Measurements from ENCODE around the gene CBLB.
"Not testable (repeated sequence)": the region's sequence is repeated elsewhere in the genome, so short reads cannot be mapped to it uniquely, and the experiment has no call there.

Gene CBLB

DNA sequence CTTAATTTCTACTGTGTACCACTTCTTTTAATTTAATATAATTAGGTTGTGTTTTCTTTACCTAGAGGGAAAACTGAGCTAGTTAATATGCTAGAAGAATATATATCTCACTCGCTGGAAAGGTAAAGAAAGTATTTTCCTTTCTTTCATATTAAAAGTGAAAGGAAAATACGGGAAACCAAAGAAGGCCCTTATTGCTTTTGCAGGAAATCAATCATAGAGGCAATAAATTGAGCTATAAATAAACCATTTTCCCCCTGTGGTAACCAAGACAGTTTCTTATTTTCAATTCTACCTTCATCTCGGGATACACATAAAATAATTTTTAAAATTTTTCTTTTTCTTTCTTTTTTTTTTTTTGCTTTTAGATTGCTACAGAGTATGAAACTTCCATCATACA, 101.6 kb downstream of the CBLB start:
- H3K4me1 Mint-ChIP-seq: peaks cover 49% of the 10 kb centered on the region
- H3K36me3 Mint-ChIP-seq: peaks cover 19% of the 10 kb centered on the region
- no peaks in the 10 kb centered on the region for H3K9me3 Mint-ChIP-seq
- no peak overlapping the region for H3K27ac Mint-ChIP-seq
- DNase-seq (ENCODE audit: low spot score in 2 of 2) (no peak), ATAC-seq (ENCODE audit: low read depth) (no peak)
- H3K4me3 Mint-ChIP-seq: peak overlapping the region; percentile 30
- H3K27me3 Mint-ChIP-seq: no peaks in the 10 kb centered on the region

DNA sequence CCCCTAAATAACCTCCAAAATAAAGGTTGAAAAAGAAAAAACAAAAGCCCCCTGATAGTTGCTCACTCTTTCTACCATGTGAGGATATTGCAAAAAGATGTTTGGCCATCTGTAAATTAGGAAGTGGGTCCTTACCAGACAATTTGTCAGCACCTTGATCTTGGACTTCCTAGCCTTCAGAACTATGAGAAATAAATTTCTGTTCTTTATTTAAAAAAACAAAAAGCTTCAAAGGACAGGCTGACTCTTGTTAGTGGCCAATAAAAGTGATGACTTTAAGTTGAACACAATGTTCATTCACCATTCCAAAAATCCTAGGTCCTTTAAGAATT, 103.5 kb downstream of the CBLB start:
- Mint-ChIP-seq H3K27me3 (no peaks in the 10 kb centered on the region), H3K9me3 (peaks cover 7% of the 10 kb centered on the region), H3K27ac (no peak overlapping the region), H3K4me3 (no peak overlapping the region), H3K4me1 (peaks cover 32% of the 10 kb centered on the region), H3K36me3 (peaks cover 26% of the 10 kb centered on the region)
- ATAC-seq (ENCODE audit: low read depth) (no peak), DNase-seq (ENCODE audit: low spot score in 2 of 2) (no peak)

DNA sequence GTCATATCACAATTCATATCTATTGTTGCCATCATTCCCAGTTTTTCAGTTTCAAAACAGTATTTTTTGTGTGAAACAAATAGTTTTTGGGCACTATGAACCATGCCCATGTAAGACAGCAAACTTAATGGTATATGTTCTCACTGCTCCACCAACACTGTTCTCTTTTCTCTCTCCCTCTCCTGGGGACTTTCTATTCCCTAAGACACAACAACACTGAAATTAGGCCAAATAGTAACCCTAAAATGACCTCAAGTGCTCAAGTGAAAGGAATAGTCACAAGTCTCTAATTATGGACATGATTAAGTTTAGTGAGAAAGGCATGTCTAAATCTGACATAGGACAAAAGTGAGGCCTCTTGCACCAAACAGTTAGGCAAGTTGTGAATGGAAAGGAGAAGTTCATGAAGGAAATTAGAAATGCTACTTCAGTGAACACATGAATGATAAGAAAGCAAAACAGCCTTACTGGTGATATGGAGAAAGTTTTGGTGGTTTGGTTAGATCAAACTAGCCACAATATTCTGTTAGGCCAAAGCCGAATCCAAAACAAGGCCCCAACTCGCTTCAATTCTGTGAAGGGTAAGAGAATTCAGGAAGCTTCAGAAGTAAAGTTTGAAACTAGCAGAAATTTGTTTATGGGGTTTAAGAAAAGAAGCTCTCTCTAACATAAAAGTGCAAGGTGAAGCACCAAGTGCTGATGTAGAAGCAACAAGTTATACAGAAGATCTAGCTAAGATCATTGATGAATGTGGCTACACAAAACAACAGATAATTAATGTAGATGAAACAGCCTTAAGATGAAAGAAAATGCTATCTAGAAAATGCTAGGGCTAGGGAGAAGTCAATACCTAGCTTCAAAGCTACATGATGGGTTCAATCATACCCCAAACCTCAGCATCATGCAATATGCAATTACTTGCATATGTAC, 104.2 kb downstream of the CBLB start:
- Mint-ChIP-seq H3K4me1 (peaks cover 30% of the 10 kb centered on the region), H3K27me3 (no peaks in the 10 kb centered on the region), H3K36me3 (peaks cover 28% of the 10 kb centered on the region), H3K9me3 (peaks cover 7% of the 10 kb centered on the region), H3K4me3 (peak overlapping the region; percentile 22), H3K27ac (peak overlapping the region; percentile 29)
- ATAC-seq (ENCODE audit: low read depth): peak; percentile 53
- no peak for DNase-seq (ENCODE audit: low spot score in 2 of 2)

DNA sequence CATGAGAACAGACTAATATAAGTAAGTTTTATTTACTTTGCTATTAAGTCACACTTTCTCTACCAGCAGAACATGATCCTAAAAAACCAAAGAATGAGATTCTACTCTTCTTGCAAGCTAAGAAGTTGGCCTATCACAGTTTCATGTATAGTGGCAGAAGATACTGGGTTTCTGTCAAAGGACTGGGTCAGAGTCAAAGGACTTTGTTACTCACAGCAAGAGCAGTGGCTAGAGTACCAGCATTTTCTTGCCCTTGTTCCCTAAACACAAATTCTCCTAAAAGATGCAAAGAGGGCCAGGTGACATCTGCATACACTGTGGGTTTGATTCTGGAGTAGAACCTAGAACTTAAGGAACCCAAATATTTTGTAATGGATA, 105.2 kb downstream of the CBLB start:
- ATAC-seq (ENCODE audit: low read depth): no peak
- no peak overlapping the region for H3K27ac Mint-ChIP-seq

DNA sequence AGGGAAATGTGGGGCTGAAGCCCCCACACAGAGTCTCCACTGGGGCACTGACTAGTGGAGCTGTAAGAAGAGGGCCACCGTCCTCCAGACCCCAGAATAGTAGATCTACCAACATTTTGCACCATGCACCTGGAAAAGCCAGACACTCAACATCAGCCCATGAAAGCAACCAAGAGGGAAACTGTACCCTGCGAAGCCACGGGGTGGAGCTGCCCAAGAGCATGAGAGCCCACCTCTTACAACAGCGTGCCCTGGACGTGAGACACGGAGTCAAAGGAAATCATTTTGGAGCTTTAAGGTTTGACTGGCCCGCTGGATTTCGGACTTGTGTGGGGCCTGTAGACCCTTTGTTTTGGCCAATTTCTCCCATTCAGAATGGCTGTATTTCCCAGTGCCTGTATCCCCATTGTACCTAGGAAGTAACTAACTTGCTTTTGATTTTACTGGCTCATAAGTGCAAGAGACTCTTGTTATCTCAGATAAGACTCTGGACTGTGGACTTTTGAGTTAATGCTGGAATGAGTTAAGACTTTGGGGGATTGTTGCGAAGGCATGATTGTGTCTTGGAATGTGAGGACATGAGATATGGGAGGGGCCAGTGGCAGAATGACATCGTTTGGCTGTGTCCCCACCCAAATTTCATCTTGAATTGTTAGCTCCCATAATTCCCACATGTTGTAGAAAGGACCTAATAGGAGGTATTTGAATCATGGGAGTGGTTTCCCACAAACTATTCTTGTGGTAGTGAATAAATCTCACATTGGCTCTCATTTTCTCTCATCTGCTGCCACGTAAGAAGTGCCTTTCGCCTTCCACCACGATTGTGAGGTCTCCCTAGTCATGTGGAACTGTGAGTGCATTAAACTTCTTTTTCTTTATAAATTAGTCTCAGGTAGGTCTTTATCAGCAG, 105.8 kb downstream of the CBLB start:
- no peak for DNase-seq (ENCODE audit: low spot score in 2 of 2)
- no peaks in the 10 kb centered on the region for H3K27me3 Mint-ChIP-seq
- peaks cover 29% of the 10 kb centered on the region for H3K36me3 Mint-ChIP-seq
- no peak overlapping the region for H3K4me3 Mint-ChIP-seq
- H3K4me1 Mint-ChIP-seq: peaks cover 23% of the 10 kb centered on the region
- H3K27ac Mint-ChIP-seq: no peak overlapping the region
- ATAC-seq (ENCODE audit: low read depth): no peak
- H3K9me3 Mint-ChIP-seq: peaks cover 7% of the 10 kb centered on the region

More for the DNA sequence above, 105.2 kb downstream of the CBLB start:
- Mint-ChIP-seq H3K4me3 (no peak overlapping the region), H3K4me1 (peaks cover 27% of the 10 kb centered on the region), H3K27me3 (no peaks in the 10 kb centered on the region), H3K36me3 (peaks cover 31% of the 10 kb centered on the region), H3K9me3 (peaks cover 7% of the 10 kb centered on the region)
- DNase-seq (ENCODE audit: low spot score in 2 of 2): no peak

DNA sequence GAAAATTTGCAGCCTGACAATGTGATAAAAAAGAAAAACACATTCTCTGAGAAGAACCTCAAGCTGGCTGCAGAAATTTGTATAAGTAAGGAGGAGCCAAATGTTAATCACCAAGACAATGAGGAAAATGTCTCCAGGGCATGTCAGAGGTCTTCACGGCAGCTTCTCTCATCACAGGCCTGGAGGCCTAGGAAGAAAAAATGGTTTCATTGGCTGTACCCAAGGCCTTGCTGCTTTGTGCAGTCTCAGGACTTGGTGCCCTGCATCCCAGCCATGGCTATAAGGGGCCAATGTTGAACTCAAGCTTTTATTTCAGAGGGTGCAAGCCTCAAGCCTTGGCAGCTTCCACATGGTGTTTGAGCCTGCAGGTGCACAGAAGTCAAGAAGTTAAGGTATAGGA, 106.6 kb downstream of the CBLB start:
- not testable (repeated sequence) for H3K9me3 Mint-ChIP-seq; H3K27ac Mint-ChIP-seq; ATAC-seq (ENCODE audit: low read depth); DNase-seq (ENCODE audit: low spot score in 2 of 2); H3K4me3 Mint-ChIP-seq; H3K27me3 Mint-ChIP-seq
- Mint-ChIP-seq H3K36me3 (peaks cover 30% of the 10 kb centered on the region), H3K4me1 (peaks cover 18% of the 10 kb centered on the region)

DNA sequence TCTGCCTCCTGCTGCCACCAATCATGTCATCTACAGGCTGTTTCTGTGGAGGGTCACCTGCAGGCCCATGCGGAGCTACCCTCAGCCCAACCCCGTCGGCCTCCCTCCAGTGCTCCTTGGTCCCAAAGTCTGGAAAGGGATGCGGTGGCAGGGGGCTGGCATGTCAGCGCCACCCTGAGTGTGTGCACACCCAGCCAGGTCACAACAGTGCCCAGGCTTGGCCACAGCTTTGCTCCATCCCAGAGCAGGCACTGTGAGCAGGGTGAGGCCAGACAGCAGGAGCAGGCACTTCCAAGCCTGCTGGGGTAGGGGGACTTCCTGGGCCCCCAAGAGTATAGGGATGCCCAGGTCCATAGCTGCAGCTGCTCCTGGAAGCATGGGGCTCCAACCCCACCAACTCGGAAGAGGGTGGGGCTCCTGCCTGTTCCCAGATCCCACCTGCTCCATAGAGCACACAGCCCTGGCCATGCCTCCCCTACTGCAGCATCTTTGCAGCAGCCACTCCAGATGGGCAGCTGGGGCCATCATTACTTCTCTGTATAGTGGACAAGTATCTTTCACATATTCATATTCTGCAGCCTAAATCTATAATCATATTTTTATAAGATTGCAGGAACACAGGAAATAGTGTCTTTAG, 109.3 kb downstream of the CBLB start:
- Mint-ChIP-seq H3K36me3 (peaks cover 32% of the 10 kb centered on the region), H3K27ac (no peak overlapping the region), H3K27me3 (no peaks in the 10 kb centered on the region), H3K9me3 (peaks cover 7% of the 10 kb centered on the region), H3K4me1 (peaks cover 12% of the 10 kb centered on the region), H3K4me3 (no peak overlapping the region)
- ATAC-seq (ENCODE audit: low read depth): no peak
- no peak for DNase-seq (ENCODE audit: low spot score in 2 of 2)

DNA sequence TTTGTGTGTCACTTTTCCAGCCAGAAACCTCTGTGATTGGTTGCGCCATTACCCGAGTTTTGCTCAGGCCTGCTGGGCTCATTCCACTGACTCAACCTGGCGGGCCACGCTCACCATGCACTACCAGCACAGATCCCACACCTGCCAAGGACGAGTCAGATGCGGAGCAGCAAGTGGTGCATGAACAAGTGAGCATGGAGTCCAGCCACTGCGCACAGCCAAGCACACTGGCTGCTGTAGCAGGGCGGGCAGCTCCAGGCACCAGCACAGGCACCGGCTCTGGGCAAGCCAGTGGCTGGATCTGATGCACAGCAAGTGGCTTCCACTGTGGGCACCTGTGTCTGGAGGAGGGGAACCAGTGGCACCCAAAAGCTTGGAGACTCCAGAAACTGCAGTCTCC, 110.4 kb downstream of the CBLB start:
- no peak overlapping the region for H3K27ac Mint-ChIP-seq
- H3K4me3 Mint-ChIP-seq: no peak overlapping the region
- H3K4me1 Mint-ChIP-seq: peaks cover 13% of the 10 kb centered on the region
- DNase-seq (ENCODE audit: low spot score in 2 of 2) (no peak), ATAC-seq (ENCODE audit: low read depth) (no peak)
- peaks cover 32% of the 10 kb centered on the region for H3K36me3 Mint-ChIP-seq
- H3K27me3 Mint-ChIP-seq: no peaks in the 10 kb centered on the region
- H3K9me3 Mint-ChIP-seq: peaks cover 7% of the 10 kb centered on the region

DNA sequence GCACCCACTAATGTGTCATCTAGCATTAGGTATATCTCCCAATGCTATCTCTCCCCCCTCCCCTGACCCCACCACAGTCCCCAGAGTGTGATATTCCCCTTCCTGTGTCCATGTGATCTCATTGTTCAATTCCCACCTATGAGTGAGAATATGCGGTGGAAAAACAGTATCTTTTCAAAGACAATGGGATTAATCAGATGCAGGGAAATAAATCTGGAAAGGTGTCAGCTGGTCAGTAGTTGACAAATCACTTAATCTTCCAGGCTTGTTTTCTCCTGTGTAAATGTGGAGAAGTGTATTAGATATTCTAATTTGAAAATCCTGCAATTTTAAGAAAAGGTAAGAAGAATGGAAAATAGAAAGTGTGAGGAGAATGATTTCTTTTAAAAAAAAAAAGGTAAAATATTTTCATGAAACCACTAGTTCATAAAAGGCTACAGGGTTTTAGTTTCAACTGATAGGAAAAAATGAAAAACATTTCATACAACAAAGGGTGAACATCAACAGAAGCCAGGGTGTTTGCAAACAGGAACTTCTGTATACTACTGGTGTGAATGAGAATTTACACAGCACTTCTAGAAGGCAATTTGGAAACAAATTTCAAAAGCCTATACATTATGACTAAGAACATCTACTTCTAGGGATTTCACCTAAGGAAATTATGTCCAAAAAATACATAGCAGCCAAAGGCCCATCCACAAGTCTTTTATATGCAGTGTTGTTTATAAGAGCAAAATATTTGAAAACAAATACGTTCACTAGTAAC, 113.5 kb downstream of the CBLB start:
- no peaks in the 10 kb centered on the region for H3K27me3 Mint-ChIP-seq
- H3K4me1 Mint-ChIP-seq: peaks cover 26% of the 10 kb centered on the region
- no peak overlapping the region for H3K4me3 Mint-ChIP-seq
- peaks cover 1% of the 10 kb centered on the region for H3K9me3 Mint-ChIP-seq
- no peak for DNase-seq (ENCODE audit: low spot score in 2 of 2)
- no peak overlapping the region for H3K27ac Mint-ChIP-seq
- peaks cover 16% of the 10 kb centered on the region for H3K36me3 Mint-ChIP-seq
- no peak for ATAC-seq (ENCODE audit: low read depth)

DNA sequence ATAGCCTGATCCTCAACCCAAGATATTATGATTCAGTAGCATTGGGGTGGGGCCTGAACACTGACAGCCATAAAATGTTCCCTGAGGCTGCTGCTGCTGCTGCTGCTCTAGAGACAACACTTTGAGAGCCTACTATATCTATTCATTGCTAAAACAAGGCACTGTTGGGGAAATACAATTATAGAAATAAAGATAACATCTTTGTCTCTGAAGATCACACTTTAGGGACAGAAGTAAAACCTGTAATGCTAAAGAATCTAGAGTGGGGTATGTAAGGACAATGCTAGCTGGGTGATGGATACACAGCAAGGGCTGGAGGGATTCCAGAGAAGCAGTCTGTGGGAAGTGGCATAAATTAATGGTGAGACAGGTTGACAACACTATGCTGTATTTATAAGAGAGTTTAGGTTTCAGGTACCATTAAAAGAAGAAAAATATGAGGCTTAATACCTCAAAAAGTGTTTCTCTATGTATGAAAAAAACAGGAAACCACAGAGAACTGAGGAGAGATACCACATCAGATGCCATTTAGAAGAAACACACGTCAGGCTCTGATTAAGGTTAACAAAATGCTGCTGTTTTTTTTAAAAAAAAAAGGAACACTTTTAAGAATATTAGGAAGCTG, 115.9 kb downstream of the CBLB start:
- Mint-ChIP-seq H3K27ac (peak overlapping the region; percentile 62), H3K4me3 (peak overlapping the region; percentile 30), H3K9me3 (peaks cover 1% of the 10 kb centered on the region), H3K4me1 (peaks cover 28% of the 10 kb centered on the region), H3K27me3 (no peaks in the 10 kb centered on the region), H3K36me3 (peaks cover 11% of the 10 kb centered on the region)
- DNase-seq (ENCODE audit: low spot score in 2 of 2): no peak
- ATAC-seq (ENCODE audit: low read depth): peak; percentile 87

DNA sequence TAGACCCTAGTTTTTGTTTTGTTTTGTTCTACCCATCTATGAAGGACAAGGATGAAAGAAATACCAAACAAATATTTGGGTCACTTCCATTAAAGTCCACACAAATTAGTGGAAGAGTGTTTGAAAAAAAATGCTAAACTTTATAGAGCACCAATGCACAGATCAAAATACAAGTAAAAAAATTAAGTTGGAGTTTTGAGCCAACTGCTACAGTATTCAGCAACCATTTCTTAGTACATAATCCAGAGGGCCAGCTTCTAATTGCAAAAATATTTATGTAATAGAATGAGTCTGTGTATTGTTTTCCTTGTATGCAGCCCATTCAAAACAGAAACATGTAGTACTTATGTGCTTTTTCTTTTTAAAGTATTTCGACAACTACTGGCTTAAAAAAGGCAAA, 121.1 kb downstream of the CBLB start:
- DNase-seq (ENCODE audit: low spot score in 2 of 2) (no peak), ATAC-seq (ENCODE audit: low read depth) (no peak)
- peaks cover 16% of the 10 kb centered on the region for H3K36me3 Mint-ChIP-seq
- H3K9me3 Mint-ChIP-seq: peaks cover 1% of the 10 kb centered on the region
- H3K4me3 Mint-ChIP-seq: no peak overlapping the region
- H3K27ac Mint-ChIP-seq: no peak overlapping the region
- peaks cover 14% of the 10 kb centered on the region for H3K4me1 Mint-ChIP-seq
- no peaks in the 10 kb centered on the region for H3K27me3 Mint-ChIP-seq

DNA sequence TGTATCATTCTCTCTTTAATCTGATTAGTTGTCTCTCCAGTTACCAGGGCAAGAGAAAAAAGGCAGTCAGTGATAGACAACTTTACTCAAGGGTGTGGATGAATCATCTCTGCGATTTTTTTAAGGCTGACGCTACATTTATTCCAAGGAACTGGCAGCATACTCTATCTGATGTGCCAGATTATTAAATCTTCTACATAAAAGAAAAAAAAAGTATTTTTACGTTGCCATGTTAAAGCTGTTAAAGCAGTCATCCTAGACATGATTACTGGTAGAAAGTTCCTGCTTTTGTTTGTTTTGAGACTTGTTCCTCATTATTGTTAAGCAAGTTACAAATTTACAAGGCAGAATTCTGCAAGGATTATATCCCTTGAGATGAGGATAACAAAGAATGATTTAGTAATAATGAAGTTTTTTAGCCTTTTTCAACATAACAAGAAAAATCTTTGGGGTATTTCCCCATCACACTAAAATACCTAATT, 121.7 kb downstream of the CBLB start:
- peak overlapping the region; percentile 4 for H3K27ac Mint-ChIP-seq
- peaks cover 1% of the 10 kb centered on the region for H3K9me3 Mint-ChIP-seq
- H3K27me3 Mint-ChIP-seq: no peaks in the 10 kb centered on the region
- H3K4me1 Mint-ChIP-seq: peaks cover 11% of the 10 kb centered on the region
- no peak overlapping the region for H3K4me3 Mint-ChIP-seq
- ATAC-seq (ENCODE audit: low read depth): no peak
- H3K36me3 Mint-ChIP-seq: peaks cover 16% of the 10 kb centered on the region
- no peak for DNase-seq (ENCODE audit: low spot score in 2 of 2)
